Esophagus squamous epithelium (tissue), 5 donors: ENCODE measurements around the gene NT5DC1. TPM values are rescaled to one million over a fixed set of nuclear protein-coding genes. Genes with fewer than 3 reads are reported as not detected.
"Not testable (repeated sequence)": the region's sequence is repeated elsewhere in the genome, so short reads cannot be mapped to it uniquely, and the experiment has no call there.

ENCODE experiments used
- DNase-seq: peaks from one replicate; lab custom pipeline; 2025; lab: John Stamatoyannopoulos, UW
- H3K27ac ChIP-seq, 4 donors: fragments of 200-600 bp; sonication (generic); one replicate each; pipeline ENCODE4 v1.5.1; 2016 to 2019; ENCODE audit warnings: mild to moderate bottlenecking in 1 of 4
- H3K27me3 ChIP-seq, 4 donors: fragments of 200-600 bp; sonication (generic); 1 replicate in 3 of 4; 2 replicates in 1 of 4; pipeline versions ENCODE4 v1.5.1 to v1.6.0; 2017 to 2021; ENCODE audit warnings: antibody characterized with exemption in 1 of 4
- H3K36me3 ChIP-seq, 3 donors: fragments of 200-600 bp; sonication (generic); one replicate each; pipeline ENCODE4 v1.5.1; 2016 to 2019
- H3K4me1 ChIP-seq, 3 donors: fragments of 200-600 bp; sonication (generic); one replicate each; pipeline ENCODE4 v1.5.1; 2017 to 2019
- H3K4me3 ChIP-seq, 4 donors: fragments of 200-600 bp; sonication (generic); 1 replicate in 3 of 4; 2 replicates in 1 of 4; pipeline ENCODE4 v1.5.1; 2016 to 2019; ENCODE audit warnings: mild to moderate bottlenecking in 2 of 4, moderate library complexity in 1 of 4
- H3K9me3 ChIP-seq, 3 donors: fragments of 200-600 bp; sonication (generic); one replicate each; pipeline ENCODE4 v1.5.1; 2016 to 2019
- POLR2A ChIP-seq, 4 donors: fragments of 450-650 bp; IDR thresholded peaks; one replicate each; pipeline ENCODE4 v1.6.1; 2017; ENCODE audit warnings: antibody characterized with exemption in 4 of 4, mild to moderate bottlenecking in 4 of 4, moderate library complexity in 3 of 4
- WGBS, 2 donors: methylation state at CpG; one replicate each; pipeline ENCODE4 v1.1.5; 2018; 5-methylcytosine and 5-hydroxymethylcytosine counted together
- intact Hi-C: fragments of 100-400 bp; cut with DNase I; formaldehyde crosslinking; loops from one replicate; pipeline ENCODE4 v1.15.0; 2022
- total RNA-seq, 4 donors: library from RNA; depleted of rRNA; stranded (reverse); fragments of >200 nt; gene quantifications; one replicate each; pipeline ENCODE4 v1.1.0, GENCODE V29; 2016
- TF ChIP-seq, protein P1 (sequence below), 6 experiments: fragments of 450-650 bp in 4 of 6; fragments of 200-600 bp in 2 of 6; sonication (generic) in 2 of 6; IDR thresholded peaks; one replicate each; pipeline ENCODE4 v1.5.1; 2016 to 2019; ENCODE audit warnings: antibody characterized with exemption in 6 of 6, mild to moderate bottlenecking in 4 of 6, moderate library complexity in 4 of 6
- donor health status: DM: yes; HTN: yes; CAD: no.

The NT5DC1 gene
- total RNA-seq, 4 donors from 2014 or later, result 6.3 to 11.7 (median 8.3) TPM

DNA sequence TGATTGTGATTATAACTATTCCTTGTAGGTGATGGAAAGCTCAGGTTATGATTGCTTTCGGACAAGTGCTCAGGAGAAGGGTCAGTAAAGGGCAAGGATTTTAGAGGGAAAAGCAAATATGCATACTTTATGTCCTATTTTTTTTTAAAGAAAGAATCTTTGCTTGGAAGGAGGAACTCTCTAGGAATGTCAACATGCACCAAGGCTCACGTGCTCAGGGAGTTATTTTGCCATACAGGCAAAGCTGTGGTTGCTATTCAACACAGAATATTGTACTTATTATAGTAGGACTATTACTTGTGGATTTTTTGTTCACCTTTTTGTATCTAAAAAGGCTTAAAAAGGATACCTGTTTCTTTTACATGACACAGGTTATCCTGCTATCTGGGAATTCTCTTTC, 182.0 kb downstream of the NT5DC1 start:
- no peak overlapping the region for H3K4me3 ChIP-seq
- no peaks in the 10 kb centered on the region for H3K27me3 ChIP-seq
- 84 to 86% methylated on average over 2 of the region's 2 CpGs for WGBS, 2 donors
- intact Hi-C loops, result loop anchor here (10.0 kb wide), 1 partner anchor 252 kb away; no protein-coding TSS in a partner anchor
- no peaks in the 10 kb centered on the region for H3K9me3 ChIP-seq
- TF ChIP-seq, protein P1, sequence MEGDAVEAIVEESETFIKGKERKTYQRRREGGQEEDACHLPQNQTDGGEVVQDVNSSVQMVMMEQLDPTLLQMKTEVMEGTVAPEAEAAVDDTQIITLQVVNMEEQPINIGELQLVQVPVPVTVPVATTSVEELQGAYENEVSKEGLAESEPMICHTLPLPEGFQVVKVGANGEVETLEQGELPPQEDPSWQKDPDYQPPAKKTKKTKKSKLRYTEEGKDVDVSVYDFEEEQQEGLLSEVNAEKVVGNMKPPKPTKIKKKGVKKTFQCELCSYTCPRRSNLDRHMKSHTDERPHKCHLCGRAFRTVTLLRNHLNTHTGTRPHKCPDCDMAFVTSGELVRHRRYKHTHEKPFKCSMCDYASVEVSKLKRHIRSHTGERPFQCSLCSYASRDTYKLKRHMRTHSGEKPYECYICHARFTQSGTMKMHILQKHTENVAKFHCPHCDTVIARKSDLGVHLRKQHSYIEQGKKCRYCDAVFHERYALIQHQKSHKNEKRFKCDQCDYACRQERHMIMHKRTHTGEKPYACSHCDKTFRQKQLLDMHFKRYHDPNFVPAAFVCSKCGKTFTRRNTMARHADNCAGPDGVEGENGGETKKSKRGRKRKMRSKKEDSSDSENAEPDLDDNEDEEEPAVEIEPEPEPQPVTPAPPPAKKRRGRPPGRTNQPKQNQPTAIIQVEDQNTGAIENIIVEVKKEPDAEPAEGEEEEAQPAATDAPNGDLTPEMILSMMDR (IDR thresholded peaks at IDR 0.05), result no peak
- TF ChIP-seq POLR2A (IDR thresholded peaks at IDR 0.05), result no peak
- no peak overlapping the region for H3K27ac ChIP-seq
- DNase-seq, result no peak
- peaks cover 1 to 24% (median 9%) of the 10 kb centered on the region in 3 donors for H3K4me1 ChIP-seq
- H3K36me3 ChIP-seq, result no peaks in the 10 kb centered on the region

- Histone ChIP-seq H3K27me3 (no peaks in the 10 kb centered on the region), H3K4me3 (no peak overlapping the region), H3K4me1 (peaks cover 0 to 19% (median 5%) of the 10 kb centered on the region in 3 donors), H3K9me3 (no peaks in the 10 kb centered on the region), H3K36me3 (no peaks in the 10 kb centered on the region), H3K27ac (no peak overlapping the region)
- no peak for DNase-seq
- no peak for TF ChIP-seq POLR2A (IDR thresholded peaks at IDR 0.05)
- TF ChIP-seq, protein P1 (IDR thresholded peaks at IDR 0.05), result no peak
- 75% methylated on average over 1 of the region's 1 CpG for whole genome bisulfite sequencing, 2 donors
- intact Hi-C loops, result loop anchor here (10.0 kb wide), 1 partner anchor 252 kb away; no protein-coding TSS in a partner anchor
Observed at GRCh38 chr6:116283191-116283590, 182.5 kb downstream of the NT5DC1 start.

DNA sequence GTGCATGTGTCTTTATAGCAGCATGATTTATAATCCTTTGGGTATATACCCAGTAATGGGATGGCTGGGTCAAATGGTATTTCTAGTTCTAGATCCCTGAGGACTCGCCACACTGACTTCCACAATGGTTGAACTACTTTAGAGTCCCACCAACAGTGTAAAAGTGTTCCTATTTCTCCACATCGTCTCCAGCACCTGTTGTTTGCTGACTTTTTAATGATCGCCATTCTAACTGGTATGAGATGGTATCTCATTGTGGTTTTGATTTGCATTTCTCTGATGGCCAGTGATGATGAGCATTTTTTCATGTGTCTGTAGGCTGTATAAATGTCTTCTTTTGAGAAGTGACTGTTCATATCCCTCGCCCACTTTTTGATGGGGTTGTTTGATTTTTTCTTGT, 184.3 kb downstream of the NT5DC1 start:
- H3K9me3 ChIP-seq, DNase-seq, H3K27ac ChIP-seq, H3K27me3 ChIP-seq, H3K36me3 ChIP-seq, H3K4me3 ChIP-seq: not testable (repeated sequence)
- WGBS, 2 donors, result 92 to 95% methylated on average over 4 of the region's 4 CpGs
- peaks cover 0 to 12% (median 0%) of the 10 kb centered on the region in 3 donors for H3K4me1 ChIP-seq
- intact Hi-C loops, result loop anchor here (10.0 kb wide), 1 partner anchor 250 kb away; no protein-coding TSS in a partner anchor

GRCh38 chr6:116286773-116287358, 186.2 kb downstream of the NT5DC1 start:
- no peaks in the 10 kb centered on the region for H3K9me3 ChIP-seq
- no peaks in the 10 kb centered on the region for H3K36me3 ChIP-seq
- H3K27ac ChIP-seq, result no peak overlapping the region
- no peaks in the 10 kb centered on the region for H3K27me3 ChIP-seq
- no peak overlapping the region for H3K4me3 ChIP-seq
- WGBS, 2 donors, result 70 to 75% methylated on average over 1 of the region's 1 CpG
- TF ChIP-seq POLR2A (IDR thresholded peaks at IDR 0.05), result no peak
- TF ChIP-seq, protein P1 (IDR thresholded peaks at IDR 0.05), result no peak
- intact Hi-C loops, result loop anchor here (10.0 kb wide), 1 partner anchor 248 kb away; no protein-coding TSS in a partner anchor
- no peak for DNase-seq
- no peaks in the 10 kb centered on the region for H3K4me1 ChIP-seq

GRCh38 chr6:116287689-116288282, 187.1 kb downstream of the NT5DC1 start:
- H3K4me3 ChIP-seq, result no peak overlapping the region
- H3K9me3 ChIP-seq, result no peaks in the 10 kb centered on the region
- intact Hi-C loops, result loop anchor here (10.0 kb wide), 1 partner anchor 247 kb away; no protein-coding TSS in a partner anchor
- no peak overlapping the region for H3K27ac ChIP-seq
- DNase-seq, result no peak
- 91% methylated on average over 2 of the region's 2 CpGs for WGBS, 2 donors
- H3K27me3 ChIP-seq, result no peaks in the 10 kb centered on the region
- H3K4me1 ChIP-seq, result no peaks in the 10 kb centered on the region
- TF ChIP-seq, protein P1 (IDR thresholded peaks at IDR 0.05), result peak; percentile 79 to 90 (median 86)
- TF ChIP-seq POLR2A (IDR thresholded peaks at IDR 0.05), result no peak
- H3K36me3 ChIP-seq, result no peaks in the 10 kb centered on the region
